HG03196 (cell line): ENCODE data around the gene STON1.
"Not testable (repeated sequence)": the region's sequence is repeated elsewhere in the genome, so short reads cannot be mapped to it uniquely, and the experiment has no call there.

Experiments
- ATAC-seq: cut with Tn5 transposase; IDR thresholded peaks from one replicate; pipeline ENCODE4 v1.9.1; 2021; ENCODE audit not compliant: unreplicated experiment

Gene STON1

GRCh38 chr2:48527226-48527885 lies 2.6 kb upstream of the STON1 start:
- no peak for ATAC-seq

GRCh38 chr2:48528431-48528830 lies 1.5 kb upstream of the STON1 start:
- no peak for ATAC-seq

DNA sequence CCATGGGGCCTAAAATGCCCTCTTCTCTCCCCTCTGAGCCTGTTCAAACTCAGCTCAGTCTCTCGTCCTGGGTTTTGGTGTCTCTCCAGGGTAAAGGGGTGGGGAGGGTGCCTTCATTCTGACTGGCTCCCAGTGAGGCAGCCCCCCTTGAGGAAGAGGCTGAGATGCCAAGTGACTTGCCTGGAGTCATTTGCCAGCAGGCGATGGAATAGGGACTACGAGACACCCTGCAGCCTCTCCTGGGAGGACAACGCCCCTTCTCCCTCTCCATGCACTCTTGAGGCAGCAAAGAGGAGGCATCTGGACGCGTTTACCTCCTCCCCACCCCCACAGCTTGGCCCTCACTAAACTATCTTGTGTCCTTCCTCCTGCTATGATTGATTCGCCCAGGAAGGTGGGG lies 760 bp upstream of the STON1 start:
- ATAC-seq, result no peak

- ATAC-seq, result no peak
Observed at GRCh38 chr2:48529676-48530032, 300 bp upstream of the STON1 start.

DNA sequence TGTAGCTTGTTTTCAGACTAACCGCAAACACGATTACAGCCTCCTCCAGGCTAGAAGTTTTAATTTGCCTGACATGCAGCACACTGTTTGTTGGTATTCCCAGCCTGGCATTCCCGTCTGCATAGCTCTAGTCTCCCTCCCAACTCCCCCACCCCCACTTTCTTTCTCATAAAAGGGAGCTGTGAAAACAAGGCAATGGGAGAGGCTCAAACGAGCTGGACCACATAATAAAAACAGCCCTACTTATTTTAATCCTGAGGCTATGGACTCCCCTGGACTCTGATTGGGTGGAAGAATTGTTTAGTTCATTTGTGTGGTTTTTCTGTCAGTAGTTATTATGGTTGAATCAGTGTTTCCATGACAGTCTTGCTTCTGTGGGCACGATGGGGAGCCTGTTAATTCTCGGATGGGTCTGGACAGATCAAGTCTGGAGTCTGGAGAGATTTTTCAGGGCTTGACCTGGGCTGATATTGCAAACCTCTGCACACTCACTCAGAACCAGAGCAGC lies 1.2 kb downstream of the STON1 start:
- no peak for ATAC-seq

DNA sequence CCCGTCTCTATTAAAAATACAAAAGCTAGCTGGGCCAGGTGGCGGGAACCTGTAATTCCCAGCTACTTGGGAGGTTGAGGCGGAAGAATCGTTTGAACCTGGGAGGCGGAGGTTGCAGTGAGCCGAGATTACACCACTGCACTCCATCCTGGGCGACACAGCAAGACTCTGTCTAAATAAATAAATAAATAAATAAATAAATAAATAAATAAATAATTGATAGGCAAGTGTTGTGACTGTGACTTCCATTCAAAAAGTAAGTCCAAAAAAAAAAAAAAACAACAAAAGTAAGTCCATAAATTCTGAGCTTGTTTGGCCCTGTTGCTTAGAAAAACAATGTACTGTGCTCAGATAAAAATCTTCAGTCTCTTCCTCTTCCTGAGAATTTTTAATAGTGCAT lies 2.2 kb downstream of the STON1 start:
- no peak for ATAC-seq

- no peak for ATAC-seq
Observed at GRCh38 chr2:48532824-48533223, 2.9 kb downstream of the STON1 start.

- ATAC-seq, result no peak
Observed at GRCh38 chr2:48534781-48535180, 4.8 kb downstream of the STON1 start.

GRCh38 chr2:48540237-48540935 lies 10.4 kb downstream of the STON1 start:
- no peak for ATAC-seq

- no peak for ATAC-seq
Observed at GRCh38 chr2:48541666-48542389, 11.9 kb downstream of the STON1 start.

- ATAC-seq, result no peak
Observed at GRCh38 chr2:48543895-48544294, 13.9 kb downstream of the STON1 start.

DNA sequence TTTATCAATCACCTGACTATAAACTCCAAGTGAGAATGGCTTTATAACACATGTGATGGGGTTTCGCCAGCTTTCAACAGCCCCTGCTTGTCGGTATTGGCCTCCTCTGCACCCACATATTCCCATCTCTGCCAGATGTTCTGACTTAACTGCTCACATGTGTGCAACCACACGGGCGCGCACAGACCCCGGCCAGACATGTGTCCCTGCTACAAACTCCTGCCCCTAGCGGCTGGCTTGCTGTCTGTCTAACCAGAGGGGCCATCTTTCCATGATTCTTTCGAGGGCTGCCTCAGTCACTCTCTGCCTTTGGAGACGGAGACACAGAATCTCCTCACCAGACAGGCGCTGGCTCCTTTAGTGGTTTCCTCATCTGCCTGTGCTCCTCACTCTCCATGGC lies 15.3 kb downstream of the STON1 start:
- ATAC-seq, result no peak

GRCh38 chr2:48548840-48549239 lies 18.9 kb downstream of the STON1 start:
- no peak for ATAC-seq

DNA sequence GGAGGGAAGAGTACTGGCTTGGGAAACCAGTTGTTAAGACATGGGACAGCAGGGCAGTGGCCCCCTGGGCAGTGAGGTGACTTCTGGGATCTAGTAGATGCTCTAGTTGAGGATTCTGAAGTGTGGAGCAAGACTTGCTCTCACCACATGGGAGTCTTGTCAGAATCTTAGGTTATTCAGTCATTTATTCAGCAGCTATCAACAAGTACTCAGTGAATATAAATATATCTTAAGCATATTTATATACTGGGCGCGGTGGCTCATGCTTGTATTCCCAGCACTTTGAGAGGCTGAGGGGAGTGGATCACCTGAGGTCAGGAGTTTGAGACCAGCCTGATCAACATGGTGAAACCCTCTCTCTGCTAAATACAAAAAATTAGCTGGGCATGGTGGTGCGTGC lies 20.0 kb downstream of the STON1 start:
- no peak for ATAC-seq

DNA sequence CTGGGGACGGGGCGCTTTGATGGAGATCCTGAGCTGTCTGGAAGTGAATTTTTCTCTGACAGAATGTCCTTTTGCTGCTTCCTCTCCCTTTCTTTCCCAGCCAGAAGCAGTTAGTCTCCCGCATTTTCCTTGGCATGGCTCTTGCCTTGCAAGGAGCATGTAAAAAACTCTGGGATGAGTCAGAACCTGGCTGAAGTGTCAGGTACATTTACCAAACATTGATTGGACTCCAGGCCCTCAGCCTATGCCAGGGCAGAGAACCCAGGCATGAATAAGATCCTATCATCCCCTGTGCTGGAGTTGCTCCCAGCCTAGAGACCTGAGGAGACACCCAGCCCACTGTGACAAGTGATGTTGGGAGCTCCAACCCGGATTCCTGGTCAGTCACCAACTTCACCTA lies 21.6 kb downstream of the STON1 start:
- ATAC-seq, result no peak

DNA sequence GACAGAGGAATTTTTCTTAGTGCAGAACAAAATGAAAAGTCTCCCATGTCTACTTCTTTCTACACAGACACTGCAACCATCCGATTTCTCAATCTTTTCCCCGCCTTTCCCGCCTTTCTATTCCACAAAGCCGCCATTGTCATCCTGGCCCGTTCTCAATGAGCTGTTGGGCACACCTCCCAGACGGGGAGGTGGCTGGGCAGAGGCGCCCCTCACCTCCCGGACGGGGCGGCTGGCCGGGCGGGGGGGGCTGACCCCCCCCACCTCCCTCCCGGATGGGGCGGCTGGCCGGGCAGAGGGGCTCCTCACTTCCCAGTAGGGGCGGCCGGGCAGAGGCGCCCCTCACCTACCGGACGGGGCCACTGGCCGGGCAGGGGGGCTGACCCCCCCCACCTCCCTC lies 25.1 kb downstream of the STON1 start:
- ATAC-seq, result not testable (repeated sequence)

- no peak for ATAC-seq
Observed at GRCh38 chr2:48558456-48558855, 28.5 kb downstream of the STON1 start.

GRCh38 chr2:48560546-48561209 lies 30.7 kb downstream of the STON1 start:
- ATAC-seq, result no peak

GRCh38 chr2:48562281-48562680 lies 32.3 kb downstream of the STON1 start:
- ATAC-seq, result no peak

GRCh38 chr2:48566592-48567310 lies 36.8 kb downstream of the STON1 start:
- no peak for ATAC-seq

GRCh38 chr2:48567671-48568070 lies 37.7 kb downstream of the STON1 start:
- ATAC-seq, result no peak
